GM23248 (cell line): ENCODE results near the gene ZNF83. TPM values are rescaled to one million over a fixed set of nuclear protein-coding genes. Genes with fewer than 3 reads are reported as not detected.

Source experiments
- DNase-seq: peaks from one replicate; pipeline ENCODE4 v3.0.0-alpha.2; 2015
- H2AFZ ChIP-seq: fragments of 200-600 bp; sonication (generic); 2 replicates; pipeline ENCODE4 v1.6.1; 2016; ENCODE audit warnings: antibody characterized with exemption
- H3F3A ChIP-seq: fragments of 200-600 bp; sonication (generic); 2 replicates; pipeline ENCODE4 v1.6.1; 2016; ENCODE audit warnings: mild to moderate bottlenecking, antibody characterized with exemption, mixed run types; ENCODE audit not compliant: insufficient read depth
- H3K27ac ChIP-seq: fragments of 200-600 bp; sonication (generic); 2 replicates; pipeline ENCODE4 v1.5.1; 2016; ENCODE audit warnings: mild to moderate bottlenecking
- H3K27me3 ChIP-seq: fragments of 200-600 bp; sonication (generic); replicated peaks from 2 replicates; pipeline ENCODE4 v1.6.1; 2016; ENCODE audit warnings: mild to moderate bottlenecking; ENCODE audit not compliant: insufficient read depth
- H3K36me3 ChIP-seq: fragments of 200-600 bp; sonication (generic); 2 replicates; pipeline ENCODE4 v1.6.1; 2016; ENCODE audit warnings: low read depth, mild to moderate bottlenecking
- H3K4me1 ChIP-seq: fragments of 200-600 bp; sonication (generic); 2 replicates; pipeline ENCODE4 v1.6.1; 2016; ENCODE audit warnings: mild to moderate bottlenecking; ENCODE audit not compliant: insufficient read depth
- H3K4me2 ChIP-seq: fragments of 200-600 bp; sonication (generic); one replicate; pipeline ENCODE4 v1.6.1; 2016; ENCODE audit warnings: mild to moderate bottlenecking; ENCODE audit not compliant: unreplicated experiment
- H3K4me3 ChIP-seq: fragments of 200-600 bp; sonication (generic); 2 replicates; pipeline ENCODE4 v1.5.1; 2016; ENCODE audit warnings: mild to moderate bottlenecking
- H3K79me2 ChIP-seq: fragments of 200-600 bp; sonication (generic); 2 replicates; pipeline ENCODE4 v1.6.1; 2016; ENCODE audit warnings: mild to moderate bottlenecking; ENCODE audit not compliant: insufficient read depth
- H3K9ac ChIP-seq: fragments of 200-600 bp; sonication (generic); 2 replicates; pipeline ENCODE4 v1.6.1; 2016; ENCODE audit warnings: mild to moderate bottlenecking
- H3K9me2 ChIP-seq: fragments of 200-600 bp; sonication (generic); 2 replicates; pipeline ENCODE4 v1.6.1; 2016; ENCODE audit warnings: mixed run types, mild to moderate bottlenecking, moderate library complexity; ENCODE audit not compliant: insufficient read depth
- H3K9me3 ChIP-seq: fragments of 200-600 bp; sonication (generic); one replicate; pipeline ENCODE4 v1.6.1; 2017; ENCODE audit warnings: low read depth
- H4K20me1 ChIP-seq: fragments of 200-600 bp; sonication (generic); 2 replicates; pipeline ENCODE4 v1.6.0; 2016; ENCODE audit not compliant: insufficient read depth
- EZH2 ChIP-seq: fragments of 200-600 bp; sonication (generic); IDR thresholded peaks from 2 replicates; pipeline ENCODE4 v1.6.1; 2018; ENCODE audit warnings: antibody characterized with exemption, mild to moderate bottlenecking; ENCODE audit not compliant: insufficient read depth, poor library complexity, severe bottlenecking
- EZH2phosphoT487 ChIP-seq: fragments of 200-600 bp; sonication (generic); IDR thresholded peaks from 2 replicates; pipeline ENCODE4 v1.6.1; 2018; ENCODE audit warnings: antibody characterized with exemption, moderate library complexity, mild to moderate bottlenecking, low read depth; ENCODE audit not compliant: insufficient read depth
- WGBS, 2 experiments: methylation state at CpG; one replicate each; pipeline ENCODE4 v1.1.6; 2015 to 2017; ENCODE audit warnings: low lambda C conversion rate in 2 of 2, low coverage in 1 of 2; ENCODE audit errors: missing lambda C conversion rate in 2 of 2; 5-methylcytosine and 5-hydroxymethylcytosine counted together
- in situ Hi-C: fragments of 300-500 bp; cut with MboI; formaldehyde crosslinking; loops from 2 replicates; pipeline ENCODE4 v1.15.0; 2020
- polyA plus RNA-seq: library from polyadenylated mRNA; unstranded; fragments of >200 nt; fragmentation: Nextera tagmentation; extraction: Ambion mirVana; gene quantifications from 2 replicates; pipeline ENCODE4 v1.2.1, GENCODE V29; 2016
- total RNA-seq: library from RNA; depleted of rRNA; stranded (reverse); fragments of >200 nt; shearing (Covaris generic); gene quantifications from 2 replicates; pipeline ENCODE4 v1.2.3, GENCODE V29; 2014

Gene ZNF83
- total and polyA plus RNA-seq, 2 experiments from 2014 or later = 27.9 to 29.1 TPM

GRCh38 chr19:52651956-52652355 lies 13.8 kb upstream of the ZNF83 start:
- 96 to 98% methylated on average over 5 of the region's 5 CpGs for WGBS, 2 experiments
- H3K36me3 ChIP-seq = peaks cover 24% of the 10 kb centered on the region

GRCh38 chr19:52648336-52649016 lies 10.3 kb upstream of the ZNF83 start:
- H3K36me3 ChIP-seq = peaks cover 19% of the 10 kb centered on the region
- H2AFZ ChIP-seq = 0 out of 2 replicates have a peak overlapping the region, but pooled peaks have one; percentile 51
- peak overlapping the region; percentile 58 for H3K4me2 ChIP-seq
- no peaks in the 10 kb centered on the region for H3K9me3 ChIP-seq
- in situ Hi-C loops = no loop called here
- H3K79me2 ChIP-seq = no peaks in the 10 kb centered on the region
- 74 to 84% methylated on average over 4 of the region's 4 CpGs for WGBS, 2 experiments
- H3K27ac ChIP-seq = peak overlapping the region; percentile 69
- no peaks in the 10 kb centered on the region for H4K20me1 ChIP-seq
- H3K4me3 ChIP-seq = peak overlapping the region; percentile 56
- peaks cover 23% of the 10 kb centered on the region for H3K4me1 ChIP-seq
- H3K9me2 ChIP-seq = no peaks in the 10 kb centered on the region
- peak overlapping the region; percentile 54 for H3K9ac ChIP-seq
- H3F3A ChIP-seq = peaks cover 25% of the 10 kb centered on the region
- peak; percentile 67 for DNase-seq
- TF ChIP-seq EZH2 = no peak
- no peak for TF ChIP-seq EZH2phosphoT487
- no peaks in the 10 kb centered on the region for H3K27me3 ChIP-seq

More at GRCh38 chr19:52651956-52652355, 13.8 kb upstream of the ZNF83 start:
- Histone ChIP-seq H3K4me1 (peaks cover 23% of the 10 kb centered on the region), H3K4me2 (no peak overlapping the region), H2AFZ (no peak overlapping the region), H3K79me2 (no peaks in the 10 kb centered on the region), H4K20me1 (no peaks in the 10 kb centered on the region), H3K9ac (no peak overlapping the region), H3K9me2 (no peaks in the 10 kb centered on the region), H3F3A (peaks cover 25% of the 10 kb centered on the region), H3K27me3 (no peaks in the 10 kb centered on the region), H3K4me3 (no peak overlapping the region), H3K27ac (no peak overlapping the region), H3K9me3 (no peaks in the 10 kb centered on the region)
- in situ Hi-C loops = no loop called here
- TF ChIP-seq EZH2 (no peak), EZH2phosphoT487 (no peak)
- DNase-seq = no peak

GRCh38 chr19:52646571-52647217 lies 8.5 kb upstream of the ZNF83 start:
- H3F3A ChIP-seq = peaks cover 25% of the 10 kb centered on the region
- H3K9me2 ChIP-seq = no peaks in the 10 kb centered on the region
- DNase-seq = no peak

GRCh38 chr19:52640916-52641315 lies 2.8 kb upstream of the ZNF83 start:
- H3K9me3 ChIP-seq = no peaks in the 10 kb centered on the region
- in situ Hi-C loops = no loop called here
- no peak for TF ChIP-seq EZH2
- no peak for TF ChIP-seq EZH2phosphoT487
- peak; percentile 71 for DNase-seq
- H4K20me1 ChIP-seq = no peaks in the 10 kb centered on the region
- H3K4me2 ChIP-seq = no peak overlapping the region
- peaks cover 21% of the 10 kb centered on the region for H3K79me2 ChIP-seq
- H3K27ac ChIP-seq = no peak overlapping the region
- H3K9ac ChIP-seq = no peak overlapping the region
- H3K4me1 ChIP-seq = peaks cover 11% of the 10 kb centered on the region; the same call in 1 of the 2 replicates
- no peak overlapping the region for H3K4me3 ChIP-seq
- H3K9me2 ChIP-seq = no peaks in the 10 kb centered on the region
- H3K27me3 ChIP-seq = no peaks in the 10 kb centered on the region
- 5 to 9% methylated on average over 10 to 14 of the region's 14 CpGs for WGBS, 2 experiments
- H3K36me3 ChIP-seq = no peaks in the 10 kb centered on the region
- no peak overlapping the region for H2AFZ ChIP-seq
- H3F3A ChIP-seq = peaks cover 28% of the 10 kb centered on the region

More at GRCh38 chr19:52646571-52647217, 8.5 kb upstream of the ZNF83 start:
- Histone ChIP-seq H3K36me3 (0 out of 2 replicates have a peak, but pooled peaks cover 3% of the 10 kb centered on the region), H3K27ac (no peak overlapping the region), H3K9me3 (no peaks in the 10 kb centered on the region), H3K4me3 (no peak overlapping the region), H3K4me1 (peaks cover 23% of the 10 kb centered on the region), H3K27me3 (no peaks in the 10 kb centered on the region), H3K79me2 (no peaks in the 10 kb centered on the region), H4K20me1 (no peaks in the 10 kb centered on the region), H3K9ac (no peak overlapping the region), H3K4me2 (no peak overlapping the region), H2AFZ (no peak overlapping the region)
- 100% methylated on average over 1 of the region's 1 CpG for WGBS, 2 experiments
- in situ Hi-C loops = no loop called here
- TF ChIP-seq EZH2phosphoT487 (no peak), EZH2 (no peak)
